ENCODE results near the gene DUS1L. TPM values are rescaled to one million over a fixed set of nuclear protein-coding genes. Genes with fewer than 3 reads are reported as not detected.

Gene DUS1L
- polyA plus RNA-seq, 1 of the 3 experiments (the other 2 are of a cell fraction) = 163 TPM

GRCh38 chr17:82087961-82088837, 22.6 kb upstream of the DUS1L start:
- H3K27me3 ChIP-seq (ENCODE audit: insufficient read depth) = no peaks in the 10 kb centered on the region
- CTCF ChIA-PET = interaction anchor here (0.7 to 4.3 kb wide), 7 partner anchors 7 to 128 kb away, joined by 3 to 22 read pairs (median 4); partner anchors contain the start of gene RAC3
- no peaks in the 10 kb centered on the region for H3F3A ChIP-seq (replicated peaks; ENCODE audit: insufficient read depth)
- 96% methylated on average over 43 of the region's 48 CpGs for WGBS (ENCODE audit: low lambda C conversion rate)
- H2AFZ ChIP-seq (ENCODE audit: low read depth) = no peak overlapping the region
- H3K4me1 ChIP-seq (ENCODE audit: control insufficient read depth in 1 of 2, insufficient read depth in 2 of 2, low read depth in 1 of 2, low read length in 1 of 2) = no peaks in the 10 kb centered on the region
- no peaks in the 10 kb centered on the region for H3K9me3 ChIP-seq
- TF ChIP-seq REST (IDR thresholded peaks at IDR 0.05; ENCODE audit: low read depth, low read length) (no peak), SIN3A (IDR thresholded peaks at IDR 0.05; ENCODE audit: borderline replicate concordance, low read depth, low read length) (no peak), MAX (IDR thresholded peaks at IDR 0.05; ENCODE audit: low read depth) (no peak), TAF1 (IDR thresholded peaks at IDR 0.05; ENCODE audit: borderline replicate concordance, low read depth, low read length) (no peak), CHD2 (IDR thresholded peaks at IDR 0.05; ENCODE audit: low read length, partially characterized antibody) (no peak), NRF1 (IDR thresholded peaks at IDR 0.05; ENCODE audit: low read depth, low read length) (no peak), TEAD4 (IDR thresholded peaks at IDR 0.05; ENCODE audit: borderline replicate concordance, insufficient read depth) (no peak), USF1 (IDR thresholded peaks at IDR 0.05; ENCODE audit: borderline replicate concordance, low read depth) (no peak), USF2 (IDR thresholded peaks at IDR 0.05; ENCODE audit: borderline replicate concordance, low read depth, low read length) (no peak), RAD21 (IDR thresholded peaks at IDR 0.05; ENCODE audit: low read length) (no peak), TCF12 (IDR thresholded peaks at IDR 0.05) (no peak)
- H3K27ac ChIP-seq (ENCODE audit: low read depth in 2 of 2, low read length in 1 of 2) = no peak overlapping the region
- H3K79me2 ChIP-seq (ENCODE audit: insufficient read depth) = peaks cover 1% of the 10 kb centered on the region; the same call in 1 of the 2 replicates
- H3K36me3 ChIP-seq (replicated peaks in 1 of 2; ENCODE audit: control insufficient read depth in 1 of 2, insufficient read depth in 2 of 2, low read length in 1 of 2) = peaks cover 22 to 99% of the 10 kb centered on the region in 2 experiments
- no peak for DNase-seq
- no peak overlapping the region for H3K9ac ChIP-seq
- POLR2A ChIA-PET = no interaction called here
- H3K9me2 ChIP-seq = no peaks in the 10 kb centered on the region
- no peaks in the 10 kb centered on the region for H4K20me1 ChIP-seq (ENCODE audit: insufficient read depth)
- H3K4me2 ChIP-seq = no peak overlapping the region
- H3K4me3 ChIP-seq (ENCODE audit: low read depth in 2 of 2, low read length in 1 of 2) = no peak overlapping the region
